HG02938 (cell line): ENCODE results near the gene WIPF1.
"Not testable (repeated sequence)": the region's sequence is repeated elsewhere in the genome, so short reads cannot be mapped to it uniquely, and the experiment has no call there.

Source experiments
- ATAC-seq: cut with Tn5 transposase; IDR thresholded peaks from one replicate; pipeline ENCODE4 v1.9.1; 2021; ENCODE audit warnings: mild to moderate bottlenecking, moderate library complexity; ENCODE audit not compliant: unreplicated experiment

The WIPF1 gene

DNA sequence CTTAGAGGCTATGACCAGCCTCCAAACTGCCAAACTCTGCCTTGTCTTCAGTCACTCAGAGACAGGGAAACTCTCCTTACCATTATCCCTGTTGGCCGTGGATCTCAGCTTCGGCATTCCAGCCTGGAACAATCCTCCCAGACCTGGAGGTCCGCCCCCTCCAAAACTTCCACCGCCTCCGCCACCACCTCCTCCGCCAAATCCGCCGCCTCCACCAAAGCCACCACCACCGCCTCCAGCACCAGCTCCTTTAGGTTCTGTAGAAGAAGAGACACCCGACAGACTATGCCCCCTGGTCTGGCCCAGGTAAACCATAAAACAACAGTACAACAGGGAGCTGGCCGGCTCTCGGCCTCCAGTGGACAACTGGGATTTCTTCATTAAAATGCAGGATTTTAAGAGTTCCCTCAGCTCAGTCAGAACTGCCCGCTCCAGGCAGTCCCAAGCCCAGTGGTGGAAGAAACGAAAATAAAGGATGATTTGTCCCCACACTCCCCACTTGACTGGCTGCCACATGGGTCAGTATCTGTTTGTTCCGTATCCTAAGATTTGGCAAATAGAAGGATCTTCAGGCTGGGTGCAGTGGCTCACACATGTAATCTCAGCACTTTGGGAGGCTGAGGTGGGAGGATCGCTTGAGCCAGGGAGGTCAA lies 22.4 kb downstream of the WIPF1 start:
- no peak for ATAC-seq

DNA sequence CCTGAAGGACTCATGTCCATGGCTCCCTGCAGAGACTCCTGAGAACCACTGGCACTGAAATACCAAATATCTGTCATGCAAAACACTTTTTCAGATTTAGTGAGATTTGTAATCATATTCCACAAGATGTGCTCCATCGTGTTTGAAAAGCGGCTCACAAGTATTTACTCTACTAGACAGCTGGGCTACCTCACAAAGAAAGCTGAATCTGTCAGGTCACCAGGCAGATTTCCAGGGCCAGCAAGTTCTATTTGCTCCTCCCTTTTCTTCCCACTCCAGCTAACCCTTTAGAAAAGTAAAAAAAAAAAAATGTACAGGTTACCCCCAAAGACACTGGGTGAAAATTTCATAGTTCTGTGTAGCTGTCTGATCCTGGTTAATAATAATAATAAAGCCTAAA lies 22.9 kb downstream of the WIPF1 start:
- ATAC-seq: no peak

DNA sequence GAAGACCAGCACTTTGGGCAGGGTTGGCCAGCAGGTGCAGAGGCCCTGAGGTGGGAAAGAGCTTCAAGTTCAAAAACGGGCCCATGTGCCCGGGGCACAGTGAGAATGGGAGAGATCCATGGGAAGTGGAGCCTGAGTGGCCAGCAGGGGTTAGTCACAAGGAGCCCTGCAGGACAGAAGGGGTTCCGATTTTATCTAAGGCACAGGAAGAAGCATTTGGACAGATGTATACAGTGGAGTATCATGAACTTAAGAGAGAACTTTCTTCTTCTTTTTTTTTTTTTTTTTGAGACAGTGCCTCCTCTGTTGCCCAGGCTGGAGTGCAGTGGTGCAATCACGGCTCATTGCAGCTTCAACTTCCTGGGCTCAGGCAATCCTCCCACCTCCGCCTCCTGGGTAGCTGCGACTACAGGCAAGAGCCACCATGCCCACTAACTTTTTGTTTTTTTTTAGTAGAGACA lies 24.0 kb downstream of the WIPF1 start:
- no peak for ATAC-seq

- ATAC-seq: no peak
Observed at GRCh38 chr2:174572556-174572955, 25.0 kb downstream of the WIPF1 start.

DNA sequence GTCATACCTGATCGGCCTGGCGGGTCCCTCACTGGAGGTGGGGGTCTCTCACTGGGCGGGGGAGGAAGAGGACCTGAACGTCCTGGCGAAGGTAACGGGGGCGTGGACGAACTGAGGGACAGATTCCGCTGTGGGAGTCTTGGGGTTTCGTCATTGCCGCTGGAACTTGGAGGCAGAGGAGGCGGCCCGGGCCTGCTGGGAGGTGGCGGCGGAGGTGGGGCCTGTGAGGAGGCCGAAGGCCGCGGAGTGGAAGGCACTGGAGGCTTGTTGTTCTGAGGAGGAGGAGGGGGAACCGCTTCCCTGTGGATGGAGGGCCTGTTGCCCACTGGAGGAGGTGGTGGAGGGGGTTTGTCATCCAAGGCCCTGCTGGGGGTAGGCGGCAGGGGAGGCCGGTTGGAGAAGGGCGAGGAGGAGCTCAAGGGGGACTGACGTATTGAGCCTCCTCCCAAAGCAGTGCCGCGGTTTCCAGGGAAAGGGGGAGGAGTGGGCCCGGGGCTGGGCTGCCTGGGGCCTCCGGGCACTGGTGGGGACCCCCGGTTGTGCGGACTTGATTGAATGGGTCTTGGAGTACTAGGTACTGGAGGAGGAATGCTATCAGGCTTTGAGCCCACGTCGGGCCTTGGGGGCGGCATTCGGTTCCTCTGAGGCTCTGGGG lies 25.8 kb downstream of the WIPF1 start:
- ATAC-seq: no peak

GRCh38 chr2:174570318-174570958 lies 27.2 kb downstream of the WIPF1 start:
- ATAC-seq: no peak

DNA sequence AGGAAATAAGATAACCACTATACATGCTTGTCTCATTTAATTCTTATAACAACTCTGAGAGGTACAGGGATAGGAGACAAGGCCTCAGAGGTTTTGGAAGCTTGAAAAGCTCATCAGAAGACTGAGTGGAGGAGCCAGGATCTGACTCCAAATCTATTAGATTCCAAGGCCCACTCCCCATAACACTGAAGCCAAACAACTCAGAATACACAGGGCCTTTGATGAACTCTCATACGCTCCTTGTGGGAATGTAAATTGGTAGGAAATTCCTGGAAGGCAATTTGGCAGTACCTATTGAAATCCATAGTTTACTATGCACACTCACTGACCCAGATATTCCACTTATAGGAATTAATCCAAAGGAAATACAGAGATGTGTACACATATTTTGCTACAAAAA lies 27.9 kb downstream of the WIPF1 start:
- no peak for ATAC-seq

DNA sequence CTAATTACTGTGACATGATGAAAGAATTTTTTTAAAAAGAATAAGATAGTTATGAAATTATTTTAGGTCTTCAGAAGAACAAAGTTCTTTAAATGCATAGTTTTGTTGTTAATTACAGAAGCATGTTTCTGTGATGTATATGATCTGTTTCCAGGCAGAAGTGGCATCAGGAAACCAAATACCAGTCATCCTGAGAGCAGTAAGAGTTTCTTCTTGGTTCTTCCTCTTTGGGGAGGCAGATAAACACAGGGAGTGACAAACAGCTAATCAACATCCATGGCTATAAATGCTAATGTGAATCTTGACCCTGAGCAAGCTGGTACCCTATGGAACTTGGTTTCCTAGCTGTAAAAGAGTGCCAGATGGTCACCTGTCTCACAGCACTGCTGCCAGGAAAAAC lies 29.2 kb downstream of the WIPF1 start:
- ATAC-seq: no peak

DNA sequence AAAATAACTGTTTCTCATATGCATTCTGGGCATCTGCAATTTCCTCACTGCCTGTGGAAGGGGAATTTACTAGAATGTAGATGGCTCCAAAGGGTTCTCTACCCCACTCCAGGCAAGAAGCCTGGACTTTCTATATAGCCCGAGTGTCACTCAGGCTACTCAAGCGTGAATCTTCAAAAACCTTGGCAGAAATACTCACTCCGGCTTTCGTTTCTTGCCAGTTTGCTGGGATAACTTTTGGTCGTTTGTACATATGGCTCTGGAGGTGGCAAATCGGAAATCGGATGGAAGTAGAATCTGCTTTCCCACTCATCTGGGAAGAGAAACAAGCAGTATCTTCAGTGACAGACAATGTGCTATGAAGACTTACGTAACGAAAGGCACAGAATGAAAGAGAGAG lies 30.7 kb downstream of the WIPF1 start:
- ATAC-seq: no peak

DNA sequence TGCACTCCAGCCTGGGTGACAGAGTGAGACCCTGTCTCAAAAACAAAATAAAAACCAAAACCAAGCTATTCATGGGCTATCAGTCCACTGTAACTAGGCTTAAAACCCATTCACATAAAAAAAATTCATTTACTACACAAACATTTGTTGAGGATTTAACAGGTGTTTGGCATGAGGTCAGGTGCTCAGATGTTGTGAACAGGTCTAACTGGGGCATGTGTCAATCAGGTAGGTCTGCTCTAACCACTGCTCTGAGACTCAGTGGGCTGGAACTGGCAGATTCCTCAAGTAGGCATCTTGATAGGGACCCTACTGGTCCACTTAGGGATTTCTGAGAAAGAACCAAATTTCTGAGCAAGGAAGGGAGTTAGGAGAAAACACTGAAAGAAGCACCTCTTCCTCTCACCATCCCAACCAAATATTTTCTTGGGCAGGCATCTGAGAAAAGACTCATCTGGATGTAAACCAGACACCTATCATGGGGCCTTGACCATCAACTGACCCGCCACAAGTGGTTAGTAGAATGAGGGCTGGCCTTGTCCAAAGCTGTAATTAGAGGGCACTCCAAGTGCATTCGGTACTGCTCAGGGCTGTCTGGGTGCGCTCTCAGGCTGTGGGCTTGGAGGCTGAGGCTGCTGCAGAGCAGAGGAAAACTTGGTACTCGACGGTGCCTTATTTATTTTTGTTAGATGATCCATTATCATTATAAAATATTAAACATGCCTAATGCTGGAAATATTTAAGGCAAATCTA lies 33.9 kb downstream of the WIPF1 start:
- ATAC-seq: no peak

GRCh38 chr2:174561972-174562370 lies 35.6 kb downstream of the WIPF1 start:
- no peak for ATAC-seq

- no peak for ATAC-seq
Observed at GRCh38 chr2:174561283-174561971, 36.2 kb downstream of the WIPF1 start.

DNA sequence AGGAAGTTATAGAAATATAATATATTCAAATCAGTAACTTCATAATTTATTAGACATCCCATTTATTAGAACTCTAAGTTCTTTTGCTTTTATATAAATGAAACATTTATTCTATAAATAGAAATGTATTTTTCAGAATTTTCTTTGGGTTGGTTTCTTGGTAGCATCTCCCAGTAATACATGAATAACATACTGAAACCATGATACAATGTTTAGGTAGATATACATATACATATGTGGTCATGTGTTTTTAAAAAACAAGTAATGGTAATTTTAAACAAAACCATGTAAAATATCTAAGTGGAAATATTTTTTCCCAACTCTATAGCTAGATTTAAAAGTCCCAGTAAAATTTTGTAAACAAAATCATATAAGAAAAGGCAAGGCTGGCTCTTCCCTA lies 36.9 kb downstream of the WIPF1 start:
- ATAC-seq: no peak

GRCh38 chr2:174555998-174556397 lies 41.6 kb downstream of the WIPF1 start:
- ATAC-seq: no peak

DNA sequence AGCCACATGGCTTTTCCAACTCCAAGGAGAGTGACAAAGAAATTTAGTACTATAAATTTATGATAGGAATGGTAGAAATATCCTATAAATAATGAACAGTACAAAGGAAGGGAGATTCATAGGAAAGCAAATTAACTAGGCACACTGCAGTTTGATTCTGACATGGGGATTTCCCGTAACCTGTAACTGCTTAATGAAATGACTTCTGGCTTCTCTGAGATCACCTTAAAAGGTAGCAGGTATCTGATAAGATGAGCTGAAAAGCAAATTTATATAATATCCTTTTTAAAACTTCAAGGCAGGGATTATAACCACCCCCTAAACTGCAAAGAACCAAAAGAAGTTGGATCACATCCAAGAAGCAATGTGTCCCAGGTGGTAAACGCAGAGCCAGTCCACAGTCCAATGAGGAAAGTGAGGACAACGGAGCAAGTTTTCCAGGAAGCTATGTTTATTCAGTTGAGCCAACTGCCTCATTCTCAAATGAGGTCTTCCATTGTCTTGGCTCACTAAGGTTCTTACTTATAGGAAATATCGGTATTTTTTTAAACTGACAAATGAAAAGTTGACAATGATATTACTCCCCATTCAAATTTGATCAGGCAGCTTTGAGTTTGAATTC lies 43.0 kb downstream of the WIPF1 start:
- no peak for ATAC-seq

DNA sequence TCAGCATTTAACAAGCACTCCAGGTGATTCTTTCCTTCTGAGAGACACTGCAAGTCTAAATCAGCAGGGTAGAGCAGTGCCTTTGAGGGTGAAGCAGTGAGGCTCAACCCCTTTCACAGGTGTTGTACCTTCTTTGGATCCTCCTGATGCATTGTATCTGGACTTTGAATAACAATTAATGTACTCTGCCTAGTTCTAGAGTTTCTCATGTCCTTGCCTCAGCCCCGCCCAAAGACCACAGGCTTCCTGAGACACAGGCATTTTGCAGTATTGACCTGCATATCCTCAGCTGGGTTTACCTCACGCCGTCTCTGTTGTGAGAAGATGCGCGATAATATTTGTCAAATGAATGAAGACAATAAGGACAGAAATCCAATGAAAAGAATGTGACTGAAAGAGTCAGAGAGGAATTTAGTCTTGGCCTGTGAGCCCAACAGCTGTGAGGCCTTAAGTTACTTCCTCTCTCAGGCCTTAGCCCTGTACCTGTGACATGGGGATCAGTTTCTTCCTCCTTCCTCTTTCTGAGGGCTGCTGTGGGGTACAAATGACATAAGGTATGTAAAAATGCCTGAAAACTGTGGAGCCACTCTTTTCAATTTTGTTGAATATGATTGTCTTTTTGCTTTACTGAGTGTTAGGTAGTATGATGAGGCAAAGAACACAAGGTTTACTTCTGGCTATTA lies 43.7 kb downstream of the WIPF1 start:
- ATAC-seq: peak; percentile 60

DNA sequence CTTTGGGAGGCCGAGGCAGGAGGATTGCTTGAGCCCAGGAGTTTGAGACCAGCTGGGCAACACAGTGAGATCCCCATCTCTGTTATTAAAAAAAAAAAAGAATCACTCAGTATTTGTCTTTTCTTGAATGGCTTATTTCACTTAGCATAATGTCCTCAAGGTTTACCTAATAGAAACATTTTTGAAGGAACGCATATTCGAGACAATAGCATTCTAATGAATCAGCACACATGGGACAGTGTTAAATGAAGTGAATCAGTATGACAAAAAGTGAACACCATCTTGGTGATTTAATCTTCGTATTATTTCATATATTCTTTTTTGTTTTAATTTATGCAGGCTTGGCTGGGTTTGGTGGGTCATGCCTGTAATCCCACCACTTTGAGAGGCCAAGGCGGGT lies 44.7 kb downstream of the WIPF1 start:
- no peak for ATAC-seq

DNA sequence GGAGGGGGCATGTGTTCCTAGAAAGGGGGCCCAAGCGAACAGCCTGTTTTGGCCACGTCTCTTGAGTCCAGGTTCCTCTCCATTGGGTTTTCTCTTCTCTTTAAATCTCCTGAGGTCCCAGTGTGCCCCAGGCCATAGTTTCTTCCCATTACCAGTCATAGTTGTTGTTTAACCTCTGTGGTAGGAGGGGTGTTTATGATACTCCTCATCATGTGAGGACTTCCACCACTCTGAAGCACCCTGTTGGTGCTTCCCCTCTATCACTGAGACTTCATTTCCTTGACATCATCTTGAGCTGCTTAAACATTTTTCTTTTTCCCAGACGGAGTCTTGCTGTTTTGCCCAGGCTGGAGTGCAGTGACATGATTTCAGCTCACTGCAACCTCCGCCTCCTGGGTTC lies 45.9 kb downstream of the WIPF1 start:
- ATAC-seq: peak; percentile 58

DNA sequence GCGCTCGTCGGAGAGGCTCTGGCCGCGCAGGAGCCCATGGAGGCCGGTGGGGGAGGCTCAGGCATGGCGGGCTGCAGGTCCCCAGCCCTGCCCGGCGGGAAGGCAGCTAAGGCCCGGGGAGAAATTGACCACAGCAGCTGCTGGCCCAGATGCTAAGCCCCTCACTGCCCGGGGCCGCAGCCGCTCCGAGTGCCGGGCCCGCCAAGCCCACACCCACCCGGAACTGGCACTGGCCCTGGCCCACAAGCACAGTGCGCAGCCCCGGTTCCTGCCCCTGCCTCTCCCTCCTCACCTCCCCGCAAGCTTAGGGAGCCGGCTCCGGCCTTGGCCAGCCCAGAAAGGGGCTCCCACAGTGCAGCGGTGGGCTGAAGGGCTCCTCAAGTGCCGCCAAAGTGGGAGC lies 49.0 kb downstream of the WIPF1 start:
- not testable (repeated sequence) for ATAC-seq

DNA sequence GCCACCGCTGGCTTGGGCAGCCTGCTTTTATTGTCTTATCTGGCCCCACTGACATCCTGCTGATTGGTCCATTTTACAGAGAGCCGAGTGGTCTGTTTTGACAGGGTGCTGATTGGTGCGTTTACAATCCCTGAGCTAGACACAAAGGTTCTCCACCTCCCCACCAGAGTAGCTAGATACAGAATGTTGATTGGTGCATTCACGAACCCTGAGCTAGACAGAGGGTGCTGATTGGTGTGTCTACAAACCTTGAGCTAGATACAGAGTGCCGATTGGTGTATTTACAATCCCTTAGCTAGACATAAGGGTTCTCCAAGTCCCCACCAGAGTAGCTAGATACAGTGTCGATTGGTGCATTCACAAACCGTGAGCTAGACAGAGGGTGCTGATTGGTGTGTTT lies 49.6 kb downstream of the WIPF1 start:
- not testable (repeated sequence) for ATAC-seq
